Activated naive CD4-positive, alpha-beta T cell treated with anti-CD3 and anti-CD28 coated beads, Interleukin-2, amount 10 ng/mL, durations not matched to agents 7 days and 5 days (primary cell): ENCODE measurements around the gene C11orf91.

Experiments used
- CTCF ChIA-PET: fragments of 350-600 bp; sonication (Branson Sonifier 250); formaldehyde crosslinking; loops from one replicate; lab custom pipeline; 2021; ENCODE audit warnings: antibody characterized with exemption; lab: Charles Lee
- DNase-seq: peaks from one replicate; pipeline ENCODE4 v3.0.0-alpha.2; 2020
- H3K27ac Mint-ChIP-seq: one replicate; pipeline ENCODE4 v1.8.0; 2021; ENCODE audit warnings: mild to moderate bottlenecking, moderate library complexity, mixed read lengths
- H3K27me3 Mint-ChIP-seq: one replicate; pipeline ENCODE4 v1.8.0; 2021; ENCODE audit warnings: mild to moderate bottlenecking, mixed read lengths
- H3K36me3 Mint-ChIP-seq: one replicate; pipeline ENCODE4 v1.8.0; 2021; ENCODE audit warnings: mixed read lengths
- H3K4me1 Mint-ChIP-seq: one replicate; pipeline ENCODE4 v1.8.0; 2021; ENCODE audit warnings: mixed read lengths
- H3K4me3 Mint-ChIP-seq: one replicate; pipeline ENCODE4 v1.8.0; 2021; ENCODE audit warnings: mild to moderate bottlenecking, moderate library complexity, mixed read lengths
- H3K9me3 Mint-ChIP-seq: one replicate; pipeline ENCODE4 v1.8.0; 2021; ENCODE audit warnings: mixed read lengths

The C11orf91 gene, protein sequence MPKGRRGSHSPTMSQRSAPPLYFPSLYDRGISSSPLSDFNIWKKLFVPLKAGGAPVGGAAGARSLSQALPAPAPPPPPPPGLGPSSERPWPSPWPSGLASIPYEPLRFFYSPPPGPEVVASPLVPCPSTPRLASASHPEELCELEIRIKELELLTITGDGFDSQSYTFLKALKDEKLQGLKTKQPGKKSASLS

DNA sequence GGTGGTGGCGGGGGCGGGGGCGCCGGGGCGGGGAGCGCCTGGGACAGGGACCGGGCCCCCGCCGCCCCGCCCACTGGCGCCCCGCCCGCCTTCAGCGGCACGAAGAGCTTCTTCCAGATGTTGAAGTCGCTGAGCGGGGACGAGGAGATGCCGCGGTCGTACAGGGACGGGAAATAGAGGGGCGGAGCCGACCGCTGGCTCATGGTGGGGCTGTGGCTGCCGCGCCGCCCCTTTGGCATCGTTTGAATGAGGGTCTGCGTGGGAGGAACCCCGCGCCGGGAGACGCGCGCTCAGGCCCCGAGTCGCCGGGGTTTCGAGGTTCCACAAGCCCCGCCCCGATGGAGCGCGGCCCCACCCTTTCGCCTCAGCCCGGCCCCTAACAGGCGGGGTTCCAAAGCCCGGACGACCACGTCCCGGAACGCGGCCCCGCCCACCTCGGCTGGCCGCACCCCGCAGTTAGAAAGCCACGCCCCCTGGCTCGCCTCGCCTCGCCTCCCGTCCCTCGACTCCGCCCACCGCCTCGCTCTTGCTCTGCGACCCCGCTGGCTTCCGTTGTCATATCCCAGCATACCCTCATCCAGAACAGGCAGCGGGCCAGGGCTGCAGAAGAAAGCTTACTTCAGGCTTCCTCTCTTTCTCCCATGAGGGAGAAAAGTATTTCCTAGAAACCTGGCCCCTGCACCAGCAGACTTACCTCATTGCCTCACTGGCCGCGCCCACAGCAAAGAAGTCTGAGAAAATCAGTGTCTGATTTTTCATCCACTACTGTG, at the start of gene C11orf91:
Gene C11orf91, minus strand, starts transcription at position 325 of the 770 bp plus-strand sequence. Its CDS starts 86 bp downstream, at position 239.
- peak within 1 kb of the TSS; percentile 86 for H3K27ac Mint-ChIP-seq
- CTCF ChIA-PET, result interaction anchor here (1.1 to 1.8 kb wide), 2 partner anchors 9 to 15 kb away, joined by 3 to 8 read pairs; no protein-coding TSS in a partner anchor
- peaks cover 45% of the 10 kb centered on the region for H3K27me3 Mint-ChIP-seq
- peak; percentile 96 for DNase-seq
- peaks cover 24% of the 10 kb centered on the region for H3K4me1 Mint-ChIP-seq
- H3K36me3 Mint-ChIP-seq, result no peaks in the 10 kb centered on the region
- no peaks in the 10 kb centered on the region for H3K9me3 Mint-ChIP-seq
- peak within 1 kb of the TSS; percentile 78 for H3K4me3 Mint-ChIP-seq

DNA sequence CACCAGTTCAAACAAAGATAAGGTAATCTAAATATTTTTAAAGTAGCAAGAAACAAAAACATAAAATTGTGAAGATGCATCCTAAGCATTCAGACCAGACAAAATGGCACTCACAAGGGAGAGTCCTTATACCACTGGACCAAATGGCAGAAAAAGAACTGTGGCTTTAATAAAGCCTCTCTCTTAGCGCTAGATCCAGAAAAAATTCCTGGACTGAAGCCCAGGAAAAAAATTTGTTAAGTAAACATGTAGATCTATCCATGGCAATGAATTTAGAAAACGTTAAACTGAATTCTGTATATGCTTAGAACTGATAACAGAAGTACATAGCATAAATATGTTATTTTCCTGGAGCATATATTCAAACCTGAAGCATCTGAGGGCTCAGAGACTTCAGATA, 47.4 kb upstream of the C11orf91 start:
- no peak for DNase-seq
- H3K36me3 Mint-ChIP-seq, result peaks cover 28% of the 10 kb centered on the region

DNA sequence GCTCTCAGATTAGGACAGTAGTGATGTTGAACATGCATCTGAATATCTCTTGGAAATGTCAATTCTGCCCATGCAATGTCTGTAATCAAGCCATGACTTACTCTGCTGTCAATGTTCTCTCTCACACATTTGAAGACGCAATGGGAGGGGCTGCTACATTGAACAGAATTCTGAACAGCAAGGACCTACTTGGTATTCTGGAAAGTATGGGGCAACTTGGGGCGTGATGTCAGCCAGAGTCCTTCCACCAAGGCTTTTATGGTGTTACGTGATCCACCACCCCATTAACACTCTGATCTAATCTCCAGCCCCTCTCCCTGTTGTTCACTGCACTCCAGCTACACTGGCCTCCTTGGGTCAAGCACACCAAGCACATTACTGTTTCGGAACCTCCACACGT, 42.7 kb upstream of the C11orf91 start:
- CTCF ChIA-PET, result interaction anchor here (0.6 to 2.9 kb wide), 9 partner anchors 9 to 736 kb away, joined by 3 to 31 read pairs (median 4); no protein-coding TSS in a partner anchor
- Mint-ChIP-seq H3K9me3 (no peaks in the 10 kb centered on the region), H3K27ac (no peak overlapping the region), H3K27me3 (peaks cover 3% of the 10 kb centered on the region), H3K4me1 (no peaks in the 10 kb centered on the region), H3K4me3 (no peak overlapping the region), H3K36me3 (peaks cover 29% of the 10 kb centered on the region)
- no peak for DNase-seq

More for the DNA sequence above, 47.4 kb upstream of the C11orf91 start:
- H3K4me1 Mint-ChIP-seq, result no peaks in the 10 kb centered on the region
- H3K9me3 Mint-ChIP-seq, result no peaks in the 10 kb centered on the region
- no peak overlapping the region for H3K4me3 Mint-ChIP-seq
- CTCF ChIA-PET, result interaction anchor here (0.8 kb wide), 1 partner anchor 31 kb away, joined by 4 read pairs; no protein-coding TSS in a partner anchor
- no peaks in the 10 kb centered on the region for H3K27me3 Mint-ChIP-seq
- H3K27ac Mint-ChIP-seq, result no peak overlapping the region

DNA sequence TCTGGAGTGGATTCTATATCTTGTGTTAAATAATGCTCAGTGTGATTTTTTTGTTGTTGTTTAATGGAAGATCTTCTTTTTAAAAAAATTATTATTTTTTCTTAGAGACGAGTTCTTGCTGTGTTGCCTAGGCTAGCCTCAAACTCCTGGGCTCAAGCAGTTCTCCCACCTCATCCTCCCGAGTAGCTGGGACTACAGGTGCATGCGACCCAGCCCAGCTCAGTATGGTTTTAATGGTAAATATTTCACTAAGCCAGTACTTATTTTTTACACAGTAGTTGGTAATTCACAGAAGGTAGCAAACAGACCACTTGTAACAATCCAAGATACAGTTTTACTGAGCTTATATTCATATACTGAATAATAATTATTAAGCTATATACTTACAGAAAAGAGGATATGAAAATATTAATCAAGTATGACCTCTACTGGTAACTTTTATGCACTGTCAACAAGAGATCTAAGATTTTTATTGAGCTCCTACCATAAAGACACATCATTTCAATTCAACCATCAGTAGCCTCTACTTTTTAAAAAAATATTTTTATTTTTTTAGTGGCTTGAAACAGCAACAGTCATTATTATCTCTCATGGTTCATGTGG, 41.7 kb upstream of the C11orf91 start:
- CTCF ChIA-PET, result interaction anchor here (0.5 to 2.9 kb wide), 22 partner anchors 8 to 576 kb away, joined by 3 to 31 read pairs (median 4); no protein-coding TSS in a partner anchor
- H3K4me3 Mint-ChIP-seq, result no peak overlapping the region
- no peak for DNase-seq
- peaks cover 6% of the 10 kb centered on the region for H3K27me3 Mint-ChIP-seq
- H3K27ac Mint-ChIP-seq, result no peak overlapping the region
- no peaks in the 10 kb centered on the region for H3K4me1 Mint-ChIP-seq
- peaks cover 23% of the 10 kb centered on the region for H3K36me3 Mint-ChIP-seq
- no peaks in the 10 kb centered on the region for H3K9me3 Mint-ChIP-seq

DNA sequence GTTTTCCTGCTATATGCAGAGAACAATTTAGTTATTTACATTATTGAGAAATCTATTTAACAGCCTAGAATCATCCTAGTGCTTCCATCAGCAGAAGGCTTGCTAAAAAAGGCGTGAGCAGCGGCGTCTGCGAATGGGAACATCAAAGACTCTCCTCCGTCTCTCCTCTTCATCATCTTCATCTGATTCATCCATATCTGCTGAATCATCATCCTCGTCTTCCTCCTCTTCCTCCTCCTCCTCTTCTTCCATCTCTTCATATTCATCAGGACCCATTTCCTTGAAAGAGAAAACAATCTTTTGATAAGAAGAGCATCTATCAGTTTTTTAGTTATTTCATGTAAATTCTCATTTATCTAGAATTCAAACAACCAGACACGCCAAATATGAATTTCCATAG, 41.2 kb upstream of the C11orf91 start:
- no peak for DNase-seq
- H3K4me1 Mint-ChIP-seq, result peaks cover 2% of the 10 kb centered on the region
- H3K9me3 Mint-ChIP-seq, result no peaks in the 10 kb centered on the region
- H3K27ac Mint-ChIP-seq, result no peak overlapping the region
- H3K4me3 Mint-ChIP-seq, result no peak overlapping the region
- H3K27me3 Mint-ChIP-seq, result peaks cover 10% of the 10 kb centered on the region
- peaks cover 20% of the 10 kb centered on the region for H3K36me3 Mint-ChIP-seq
- CTCF ChIA-PET, result interaction anchor here (0.8 to 2.9 kb wide), 15 partner anchors 10 to 575 kb away, joined by 3 to 31 read pairs (median 4); no protein-coding TSS in a partner anchor

DNA sequence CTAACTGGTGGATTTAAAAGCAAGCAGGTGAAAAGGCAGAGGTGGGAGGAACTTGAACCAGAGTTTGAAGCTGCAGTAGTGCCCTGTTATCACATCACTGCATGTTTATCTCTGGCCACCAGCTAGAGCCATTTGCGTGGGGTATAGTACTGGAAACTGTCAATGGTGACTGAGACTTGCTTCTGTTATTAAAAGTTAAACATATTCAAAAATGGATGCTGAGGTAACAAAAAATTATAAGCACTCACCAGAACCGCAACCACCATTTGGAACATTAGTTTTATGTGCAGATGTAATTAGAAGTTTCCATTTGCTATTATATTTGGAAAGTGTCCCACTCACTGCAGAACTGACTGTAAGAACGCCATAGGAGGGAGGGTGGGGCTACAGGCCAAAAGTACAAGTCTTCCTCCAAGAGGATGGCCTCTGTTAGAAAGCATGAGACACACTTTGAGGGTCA, 36.8 kb upstream of the C11orf91 start:
- no peak overlapping the region for H3K27ac Mint-ChIP-seq
- H3K4me1 Mint-ChIP-seq, result peaks cover 28% of the 10 kb centered on the region

DNA sequence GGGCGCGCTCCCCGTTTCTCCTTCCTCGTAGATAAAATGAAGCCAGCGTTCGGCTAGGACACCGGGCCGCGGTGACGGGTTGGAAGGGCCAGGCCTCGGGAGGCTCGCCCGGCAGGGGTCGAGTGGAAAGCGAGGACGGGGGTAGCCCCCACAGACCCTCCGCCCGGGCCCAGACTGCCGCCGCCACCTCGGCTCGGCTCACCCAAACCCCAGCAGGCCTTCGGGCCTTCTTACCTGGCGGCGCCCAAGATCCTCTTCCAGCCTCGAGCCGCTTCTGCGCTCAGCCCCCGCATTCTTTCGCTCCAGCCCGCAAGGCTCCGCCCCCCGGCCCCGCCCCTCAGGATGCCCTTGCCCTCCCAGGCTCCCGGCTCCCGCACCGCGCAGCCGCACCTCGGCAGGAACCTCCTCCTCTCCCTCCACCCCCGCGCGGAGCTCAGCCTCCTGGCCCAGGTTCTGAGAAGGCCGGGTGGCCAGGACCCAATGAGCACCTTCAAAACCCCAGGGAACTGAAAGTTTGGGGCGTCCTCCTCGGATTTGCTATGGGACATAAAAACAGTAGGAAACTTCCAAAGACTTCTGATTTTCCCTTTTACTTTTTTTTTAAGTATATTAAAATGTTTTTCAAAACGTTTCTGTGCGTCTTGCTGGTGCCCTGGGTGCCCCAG, 35.7 kb upstream of the C11orf91 start, which contains the start of gene CD59:
Gene CD59, minus strand, starts transcription at position 276 of the 665 bp plus-strand sequence. CDS start 13,978 bp downstream, outside the sequence.
- H3K36me3 Mint-ChIP-seq, result peaks cover 7% of the 10 kb centered on the region
- CTCF ChIA-PET, result interaction anchor here (0.5 to 3.5 kb wide), 6 partner anchors 14 to 364 kb away, joined by 3 to 21 read pairs (median 4); no protein-coding TSS in a partner anchor
- H3K4me3 Mint-ChIP-seq, result peak within 1 kb of the TSS; percentile 82
- peak within 1 kb of the TSS; percentile 81 for H3K27ac Mint-ChIP-seq
- peaks cover 30% of the 10 kb centered on the region for H3K4me1 Mint-ChIP-seq
- H3K9me3 Mint-ChIP-seq, result no peaks in the 10 kb centered on the region
- peaks cover 16% of the 10 kb centered on the region for H3K27me3 Mint-ChIP-seq
- peak; percentile 92 for DNase-seq

More for the DNA sequence above, 36.8 kb upstream of the C11orf91 start:
- Mint-ChIP-seq H3K36me3 (peaks cover 11% of the 10 kb centered on the region), H3K27me3 (peaks cover 16% of the 10 kb centered on the region), H3K9me3 (no peaks in the 10 kb centered on the region), H3K4me3 (no peak overlapping the region)
- CTCF ChIA-PET, result interaction anchor here (1.4 kb wide), 1 partner anchor 15 kb away, joined by 4 read pairs; no protein-coding TSS in a partner anchor
- no peak for DNase-seq

DNA sequence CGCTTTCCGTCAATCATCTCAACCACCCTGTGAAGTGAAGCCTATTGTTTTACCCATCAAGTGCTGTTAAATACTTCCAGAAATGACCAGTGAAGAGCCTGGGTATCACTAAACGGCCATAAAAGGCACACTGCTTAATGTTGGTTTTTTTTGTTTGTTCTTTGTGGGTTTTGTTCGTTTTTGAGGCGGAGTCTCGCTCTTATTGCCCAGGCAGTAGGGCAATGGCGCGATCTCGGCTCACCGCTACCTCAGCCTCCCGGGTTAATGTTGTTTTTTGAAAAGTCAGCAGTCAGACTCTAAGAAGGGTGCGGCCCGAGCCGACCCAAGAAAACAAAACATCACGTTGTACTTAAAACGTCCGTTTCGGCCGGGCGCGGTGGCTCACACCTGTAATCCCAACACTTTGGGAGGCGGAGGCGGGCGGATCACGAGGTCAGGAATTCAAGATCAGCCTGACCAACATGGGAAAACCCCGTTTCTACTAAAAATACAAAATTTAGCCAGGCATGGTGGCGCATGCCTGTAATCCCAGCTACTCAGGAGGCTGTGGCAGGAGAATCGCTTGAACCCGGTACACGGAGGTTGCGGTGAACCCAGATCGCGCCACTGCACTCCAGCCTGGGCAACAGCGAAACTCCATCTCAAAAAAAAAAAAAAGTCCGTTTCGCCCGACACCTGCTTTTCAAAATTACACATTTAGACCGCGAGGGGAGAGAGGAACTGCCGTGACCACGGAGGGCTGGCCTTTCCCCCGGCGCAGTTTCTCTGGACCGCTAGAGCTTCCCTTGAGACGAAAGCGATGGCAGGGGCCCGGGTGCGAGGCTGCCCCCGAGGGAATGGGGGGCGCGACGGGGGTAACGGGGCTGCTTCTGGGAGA, 34.9 kb upstream of the C11orf91 start:
- Mint-ChIP-seq H3K36me3 (peaks cover 7% of the 10 kb centered on the region), H3K4me3 (peak overlapping the region; percentile 82), H3K27ac (peak overlapping the region; percentile 81), H3K4me1 (peaks cover 30% of the 10 kb centered on the region), H3K9me3 (no peaks in the 10 kb centered on the region), H3K27me3 (peaks cover 16% of the 10 kb centered on the region)
- DNase-seq, result peak; percentile 67
- CTCF ChIA-PET, result interaction anchor here (0.6 to 3.5 kb wide), 4 partner anchors 7 to 19 kb away, joined by 3 to 21 read pairs (median 4); no protein-coding TSS in a partner anchor

DNA sequence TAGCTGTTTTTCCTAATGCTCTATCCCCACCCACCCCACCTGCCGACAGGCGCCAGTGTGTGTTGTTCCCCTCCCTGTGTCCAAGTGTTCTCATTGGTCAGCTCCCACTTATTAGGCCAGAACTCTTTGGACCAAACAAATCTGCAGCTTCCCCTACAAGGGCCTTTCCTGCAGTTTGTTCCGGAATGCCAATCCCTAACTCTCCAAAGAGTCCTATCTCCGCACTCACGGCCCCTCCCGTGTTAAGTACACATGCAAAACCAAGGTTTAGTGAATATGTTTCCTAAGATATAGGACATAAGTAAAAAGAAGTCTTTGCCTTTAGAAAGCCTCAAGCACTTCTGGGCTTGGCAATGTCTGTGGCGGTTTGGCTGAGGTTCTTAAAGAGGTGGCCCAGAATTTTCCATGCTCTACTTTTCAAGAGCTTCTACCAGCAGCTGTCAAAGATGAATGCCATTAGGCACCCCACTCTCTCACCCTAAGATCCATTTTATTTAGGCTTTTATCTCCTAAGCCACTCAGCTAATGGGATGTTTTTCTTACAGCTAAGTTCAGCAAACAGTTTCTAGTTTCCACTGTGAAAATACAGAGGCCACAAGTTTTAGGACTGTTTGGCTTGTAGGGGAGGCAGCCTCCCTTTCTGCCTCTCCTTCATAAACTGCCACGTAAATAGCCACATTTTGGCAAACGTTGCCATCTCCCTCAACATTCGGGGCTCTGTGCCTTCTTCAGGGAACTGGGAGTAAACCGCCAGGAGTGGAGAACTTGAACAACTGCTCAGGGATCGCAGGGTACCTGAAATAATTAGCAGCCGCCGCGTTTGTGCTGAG, 34.0 kb upstream of the C11orf91 start:
- no peak for DNase-seq
- peaks cover 30% of the 10 kb centered on the region for H3K4me1 Mint-ChIP-seq
- peak overlapping the region; percentile 82 for H3K4me3 Mint-ChIP-seq
- H3K36me3 Mint-ChIP-seq, result peaks cover 7% of the 10 kb centered on the region
- peak overlapping the region; percentile 81 for H3K27ac Mint-ChIP-seq
- no peaks in the 10 kb centered on the region for H3K9me3 Mint-ChIP-seq
- CTCF ChIA-PET, result interaction anchor here (1.0 to 3.5 kb wide), 2 partner anchors 8 to 18 kb away, joined by 3 to 21 read pairs; no protein-coding TSS in a partner anchor
- peaks cover 16% of the 10 kb centered on the region for H3K27me3 Mint-ChIP-seq

DNA sequence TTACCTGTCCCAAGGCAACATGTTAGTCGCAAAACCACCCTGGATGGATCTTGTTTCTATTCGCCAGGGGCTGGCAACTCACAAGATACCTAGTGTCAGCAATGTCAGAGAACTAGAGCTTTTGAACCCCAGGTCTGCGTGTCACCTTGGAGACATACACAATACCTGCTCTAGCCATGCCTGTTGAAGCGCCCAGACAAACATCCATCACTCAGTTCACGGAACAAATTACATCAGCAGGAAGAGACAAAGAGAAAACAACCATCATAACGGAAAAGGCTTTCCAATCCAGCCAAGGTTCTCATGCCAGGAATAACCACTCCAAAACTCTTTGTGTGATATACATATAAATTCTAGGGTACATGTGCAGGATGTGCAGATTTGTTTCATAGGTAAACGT, 33.4 kb upstream of the C11orf91 start:
- Mint-ChIP-seq H3K27ac (no peak overlapping the region), H3K36me3 (peaks cover 10% of the 10 kb centered on the region), H3K4me1 (peaks cover 30% of the 10 kb centered on the region), H3K27me3 (peaks cover 16% of the 10 kb centered on the region), H3K9me3 (no peaks in the 10 kb centered on the region), H3K4me3 (peak overlapping the region; percentile 82)
- CTCF ChIA-PET, result interaction anchor here (1.0 to 3.5 kb wide), 2 partner anchors 9 to 17 kb away, joined by 3 to 21 read pairs; no protein-coding TSS in a partner anchor
- no peak for DNase-seq

DNA sequence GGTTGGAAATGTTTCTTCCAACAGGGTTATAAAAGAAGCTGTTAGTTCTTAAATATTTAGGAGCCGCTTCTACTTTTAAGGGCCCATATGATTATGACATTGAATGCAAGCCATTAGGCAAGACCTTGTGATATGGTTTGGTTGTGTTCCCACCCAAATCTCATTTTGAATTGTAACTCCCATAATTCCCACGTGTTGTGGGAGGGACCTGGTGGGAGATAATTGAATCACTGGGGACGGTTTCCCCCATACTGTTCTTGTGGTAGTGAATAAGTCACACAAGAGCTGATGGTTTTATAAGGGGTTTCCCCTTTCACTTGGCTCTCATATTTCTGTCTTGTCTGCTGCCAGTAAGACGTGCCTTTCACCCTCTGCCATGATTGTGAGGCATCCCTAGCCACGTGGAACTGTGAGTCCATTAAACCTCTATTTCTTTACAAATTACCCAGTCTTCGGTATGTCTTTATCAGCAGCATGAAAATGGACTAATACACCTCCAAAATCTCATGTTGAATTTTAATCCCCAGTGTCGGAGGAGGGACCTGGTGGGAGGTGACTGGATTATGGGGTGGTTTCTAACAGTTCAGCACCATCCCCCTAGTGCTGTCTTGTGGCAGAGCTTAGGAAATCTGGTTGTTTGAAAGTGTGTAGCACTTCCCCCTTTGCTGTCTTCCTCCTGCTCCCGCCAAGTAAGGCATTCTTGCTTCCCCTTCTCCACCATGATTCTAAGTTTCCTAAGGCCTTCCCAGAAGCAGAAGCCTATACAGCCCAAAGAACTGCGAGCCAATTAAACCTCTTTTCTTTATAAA, 31.3 kb upstream of the C11orf91 start:
- no peak for DNase-seq
- peaks cover 7% of the 10 kb centered on the region for H3K27me3 Mint-ChIP-seq
- peaks cover 30% of the 10 kb centered on the region for H3K4me1 Mint-ChIP-seq

More for the DNA sequence above, 31.3 kb upstream of the C11orf91 start:
- H3K9me3 Mint-ChIP-seq, result no peaks in the 10 kb centered on the region
- no peak overlapping the region for H3K27ac Mint-ChIP-seq
- CTCF ChIA-PET, result no interaction called here
- no peak overlapping the region for H3K4me3 Mint-ChIP-seq
- peaks cover 10% of the 10 kb centered on the region for H3K36me3 Mint-ChIP-seq
